PC-3 (cell line): ENCODE measurements around the gene ZNF469. TPM values are rescaled to one million over a fixed set of nuclear protein-coding genes. Genes with fewer than 3 reads are reported as not detected.

Experiments
- ATAC-seq: fragments of 200-7000 bp; cut with Tn5 transposase; 2 replicates; pipeline ENCODE4 v1.9.1; 2020; ENCODE audit warnings: mild to moderate bottlenecking, moderate library complexity
- BruUV-seq: library from RNA; stranded (reverse); fragments of 400-500 nt; replicated peaks from 2 replicates; lab custom pipeline; 2021; lab: Mats Ljungman, UMichigan
- CTCF ChIA-PET: fragments of 300-600 bp; sonication (Branson Sonifier 250); formaldehyde crosslinking; loops from one replicate; lab custom pipeline; 2022; ENCODE audit warnings: antibody characterized with exemption; lab: Charles Lee
- POLR2A ChIA-PET: fragments of 300-600 bp; sonication (Branson Sonifier 250); formaldehyde crosslinking; loops from one replicate; lab custom pipeline; 2022; ENCODE audit warnings: antibody characterized with exemption; ENCODE audit not compliant: unreplicated experiment; lab: Charles Lee
- DNase-seq: peaks from one replicate; pipeline ENCODE4 v3.0.0-alpha.2; 2015
- H2AFZ ChIP-seq: fragments of 300-600 bp; sonication (generic); 2 replicates; pipeline ENCODE4 v1.6.0; 2016; ENCODE audit warnings: antibody characterized with exemption, low read length
- H3F3A ChIP-seq: fragments of 300-600 bp; sonication (generic); one replicate; pipeline ENCODE4 v1.6.0; 2017; ENCODE audit warnings: antibody characterized with exemption, low read length, control low read depth, mild to moderate bottlenecking; ENCODE audit not compliant: unreplicated experiment
- H3K27ac ChIP-seq: fragments of 300-600 bp; sonication (generic); 2 replicates; pipeline ENCODE4 v1.5.1; 2016; ENCODE audit warnings: mild to moderate bottlenecking, low read length
- H3K27me3 ChIP-seq: fragments of 300-600 bp; sonication (generic); 2 replicates; pipeline ENCODE4 v1.6.1; 2016; ENCODE audit warnings: low read length, mixed read lengths
- H3K36me3 ChIP-seq: fragments of 300-600 bp; sonication (generic); 2 replicates; pipeline ENCODE4 v1.6.1; 2016; ENCODE audit warnings: low read depth, mixed run types, low read length, mixed read lengths
- H3K4me1 ChIP-seq: fragments of 300-600 bp; sonication (generic); 2 replicates; pipeline ENCODE4 v1.5.1; 2016; ENCODE audit warnings: low read length; ENCODE audit not compliant: insufficient read depth
- H3K4me2 ChIP-seq: fragments of 300-600 bp; sonication (generic); 2 replicates; pipeline ENCODE4 v1.6.0; 2016; ENCODE audit warnings: low read length
- H3K4me3 ChIP-seq: fragments of 300-600 bp; sonication (generic); 2 replicates; pipeline ENCODE4 v1.5.1; 2016; ENCODE audit warnings: mild to moderate bottlenecking, low read length, mixed read lengths
- H3K79me2 ChIP-seq: fragments of 300-600 bp; sonication (generic); 2 replicates; pipeline ENCODE4 v1.6.1; 2017; ENCODE audit warnings: low read length, mixed read lengths
- H3K9ac ChIP-seq: fragments of 300-600 bp; sonication (generic); 2 replicates; pipeline ENCODE4 v1.6.0; 2016; ENCODE audit warnings: mild to moderate bottlenecking, low read length
- H3K9me2 ChIP-seq: fragments of 300-600 bp; sonication (generic); replicated peaks from 2 replicates; pipeline ENCODE4 v1.6.1; 2016; ENCODE audit warnings: mixed run types, low read length, mixed read lengths
- H3K9me3 ChIP-seq: fragments of 300-600 bp; sonication (generic); 2 replicates; pipeline ENCODE4 v1.6.1; 2016; ENCODE audit warnings: low read length, mixed read lengths
- H4K20me1 ChIP-seq: fragments of 300-600 bp; sonication (generic); 2 replicates; pipeline ENCODE4 v1.6.1; 2016; ENCODE audit warnings: low read length, mixed read lengths
- EZH2 ChIP-seq: fragments of 300-600 bp; sonication (generic); IDR thresholded peaks from one replicate; pipeline ENCODE4 v1.6.1; 2017; ENCODE audit warnings: antibody characterized with exemption, mild to moderate bottlenecking, low read length; ENCODE audit not compliant: unreplicated experiment
- EZH2phosphoT487 ChIP-seq: fragments of 300-600 bp; sonication (generic); IDR thresholded peaks from 2 replicates; pipeline ENCODE4 v1.6.1; 2018; ENCODE audit warnings: mild to moderate bottlenecking, antibody characterized with exemption, low read length, borderline replicate concordance
- intact Hi-C: fragments of 100-400 bp; cut with micrococcal nuclease; formaldehyde crosslinking; loops from 2 replicates; pipeline ENCODE4 v1.9.0; 2023
- total RNA-seq: library from RNA; depleted of rRNA; stranded (reverse); fragments of >200 nt; gene quantifications from 2 replicates; pipeline ENCODE4 v1.2.3, GENCODE V29; 2014
- TF ChIP-seq, protein P1 (sequence below): fragments of 300-600 bp; sonication (generic); conservative IDR thresholded peaks from 2 replicates; pipeline ENCODE4 v1.5.1; 2017; ENCODE audit warnings: antibody characterized with exemption, low read depth, mild to moderate bottlenecking, low read length

Gene ZNF469
- total RNA-seq, 1 experiment from 2014 or later, result 3.1 TPM

DNA sequence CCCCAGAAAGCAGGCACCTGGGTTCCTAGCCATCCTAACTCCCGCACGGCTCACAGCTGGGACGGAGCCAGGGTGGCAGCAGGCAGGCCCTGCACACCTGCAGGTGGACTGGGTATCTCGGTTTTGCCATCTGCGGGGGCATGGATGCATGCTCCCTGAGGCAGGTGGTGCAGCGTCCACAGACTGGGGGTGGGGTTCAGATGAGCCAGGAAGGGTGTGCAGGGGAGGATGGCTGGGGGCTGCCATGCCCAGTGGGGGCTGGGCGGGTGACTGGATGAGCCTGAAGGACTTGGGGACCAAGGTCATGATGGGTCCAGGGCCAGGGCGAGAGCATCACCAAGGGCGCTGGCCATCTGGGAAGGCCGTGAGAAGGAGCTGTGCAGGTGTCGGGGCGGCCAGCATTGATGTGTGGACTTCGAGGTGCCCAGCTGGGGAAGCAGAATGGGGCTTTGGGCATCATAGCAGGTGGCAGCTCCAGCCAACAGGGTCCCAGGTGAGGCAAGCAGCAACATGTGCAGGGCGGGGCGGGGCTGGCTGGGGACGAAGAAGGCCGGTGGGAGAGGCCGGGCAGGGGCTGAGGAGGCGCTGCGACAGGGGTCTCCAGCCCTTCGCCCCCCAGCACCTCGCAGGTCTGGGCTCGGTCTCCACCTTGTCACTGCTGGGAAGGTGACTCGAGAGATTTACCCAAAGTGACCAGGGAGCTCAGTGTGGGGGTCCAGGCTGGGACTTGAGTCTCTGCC, 41.0 kb upstream of the ZNF469 start:
- no peaks in the 10 kb centered on the region for H3K4me1 ChIP-seq
- no peak overlapping the region for H2AFZ ChIP-seq
- no peaks in the 10 kb centered on the region for H3K9me2 ChIP-seq
- H3K9ac ChIP-seq, result no peak overlapping the region
- no peak for TF ChIP-seq EZH2phosphoT487
- TF ChIP-seq, protein P1, sequence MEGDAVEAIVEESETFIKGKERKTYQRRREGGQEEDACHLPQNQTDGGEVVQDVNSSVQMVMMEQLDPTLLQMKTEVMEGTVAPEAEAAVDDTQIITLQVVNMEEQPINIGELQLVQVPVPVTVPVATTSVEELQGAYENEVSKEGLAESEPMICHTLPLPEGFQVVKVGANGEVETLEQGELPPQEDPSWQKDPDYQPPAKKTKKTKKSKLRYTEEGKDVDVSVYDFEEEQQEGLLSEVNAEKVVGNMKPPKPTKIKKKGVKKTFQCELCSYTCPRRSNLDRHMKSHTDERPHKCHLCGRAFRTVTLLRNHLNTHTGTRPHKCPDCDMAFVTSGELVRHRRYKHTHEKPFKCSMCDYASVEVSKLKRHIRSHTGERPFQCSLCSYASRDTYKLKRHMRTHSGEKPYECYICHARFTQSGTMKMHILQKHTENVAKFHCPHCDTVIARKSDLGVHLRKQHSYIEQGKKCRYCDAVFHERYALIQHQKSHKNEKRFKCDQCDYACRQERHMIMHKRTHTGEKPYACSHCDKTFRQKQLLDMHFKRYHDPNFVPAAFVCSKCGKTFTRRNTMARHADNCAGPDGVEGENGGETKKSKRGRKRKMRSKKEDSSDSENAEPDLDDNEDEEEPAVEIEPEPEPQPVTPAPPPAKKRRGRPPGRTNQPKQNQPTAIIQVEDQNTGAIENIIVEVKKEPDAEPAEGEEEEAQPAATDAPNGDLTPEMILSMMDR, result no peak
- TF ChIP-seq EZH2, result no peak
- ATAC-seq, result no peak
- intact Hi-C loops, result no loop called here
- ChIA-PET POLR2A (no interaction called here), CTCF (no interaction called here)
- no peaks in the 10 kb centered on the region for H3K79me2 ChIP-seq
- no TSS peak for BruUV-seq
- no peaks in the 10 kb centered on the region for H3F3A ChIP-seq
- DNase-seq, result no peak
- H3K9me3 ChIP-seq, result no peaks in the 10 kb centered on the region
- H3K27ac ChIP-seq, result no peak overlapping the region
- no peak overlapping the region for H3K4me2 ChIP-seq
- H3K27me3 ChIP-seq, result no peaks in the 10 kb centered on the region
- H3K4me3 ChIP-seq, result no peak overlapping the region
- no peaks in the 10 kb centered on the region for H3K36me3 ChIP-seq
- H4K20me1 ChIP-seq, result no peaks in the 10 kb centered on the region

DNA sequence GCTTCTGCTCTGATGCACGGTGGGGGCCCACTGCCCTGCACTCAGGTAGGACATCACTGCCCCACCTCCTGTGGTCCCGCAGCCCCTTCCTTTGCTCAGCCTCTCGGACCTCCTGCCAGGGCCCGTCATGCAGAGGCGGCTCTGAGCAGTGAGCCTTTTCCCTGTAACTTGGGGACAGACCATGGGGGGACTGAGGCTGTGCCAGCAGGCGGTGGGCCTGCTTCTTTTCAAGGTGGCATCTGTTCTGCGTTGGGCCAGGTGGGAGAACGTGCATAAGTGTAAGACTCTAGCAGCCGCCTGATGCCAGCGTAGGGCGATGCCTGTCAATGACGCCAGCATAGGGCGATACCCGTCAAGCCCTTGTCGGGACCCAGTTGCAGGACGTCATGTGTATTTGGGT, 40.3 kb upstream of the ZNF469 start:
- CTCF ChIA-PET, result no interaction called here
- Histone ChIP-seq H3K4me2 (no peak overlapping the region), H2AFZ (no peak overlapping the region), H3K36me3 (no peaks in the 10 kb centered on the region), H3K9me3 (no peaks in the 10 kb centered on the region), H3K27me3 (no peaks in the 10 kb centered on the region), H3K4me3 (no peak overlapping the region), H3F3A (no peaks in the 10 kb centered on the region), H3K9ac (no peak overlapping the region), H3K79me2 (no peaks in the 10 kb centered on the region), H3K27ac (no peak overlapping the region), H3K4me1 (no peaks in the 10 kb centered on the region), H4K20me1 (no peaks in the 10 kb centered on the region), H3K9me2 (no peaks in the 10 kb centered on the region)
- no TSS peak for BruUV-seq
- ATAC-seq, result no peak
- DNase-seq, result no peak
- intact Hi-C loops, result no loop called here
- POLR2A ChIA-PET, result no interaction called here
- TF ChIP-seq EZH2 (no peak), EZH2phosphoT487 (no peak)
- TF ChIP-seq, protein P1, result no peak

DNA sequence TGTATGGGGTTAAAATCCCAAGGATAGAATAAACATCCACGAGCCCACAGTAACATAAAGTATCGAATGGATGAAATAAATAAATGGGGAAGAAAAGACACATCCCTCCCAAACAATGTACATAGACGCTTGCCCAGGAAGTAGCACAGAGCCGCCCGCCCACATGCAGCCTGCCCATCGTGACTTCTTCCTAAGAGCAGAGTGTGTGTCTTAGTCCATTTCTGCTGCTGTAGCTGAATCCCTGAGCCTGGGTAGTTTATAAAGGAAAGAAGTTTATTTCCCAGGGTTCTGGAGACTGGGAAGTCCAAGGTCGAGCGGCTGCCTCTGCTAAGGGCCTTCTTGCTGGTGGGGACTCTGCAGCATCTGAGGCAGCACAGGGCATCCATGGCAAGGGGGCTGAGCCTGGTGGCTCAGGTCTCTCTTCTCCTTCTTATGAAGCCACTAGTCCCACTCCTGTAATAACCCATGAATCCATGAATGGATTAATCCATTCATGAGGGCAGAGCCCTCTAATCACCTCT, 39.4 kb upstream of the ZNF469 start:
- ChIA-PET POLR2A (no interaction called here), CTCF (no interaction called here)
- no peaks in the 10 kb centered on the region for H3K9me2 ChIP-seq
- H3K4me1 ChIP-seq, result no peaks in the 10 kb centered on the region
- H3K27me3 ChIP-seq, result no peaks in the 10 kb centered on the region
- no peaks in the 10 kb centered on the region for H3K9me3 ChIP-seq
- DNase-seq, result no peak
- H3K4me2 ChIP-seq, result no peak overlapping the region
- H2AFZ ChIP-seq, result no peak overlapping the region
- no peak for ATAC-seq
- intact Hi-C loops, result no loop called here
- H4K20me1 ChIP-seq, result no peaks in the 10 kb centered on the region
- H3F3A ChIP-seq, result no peaks in the 10 kb centered on the region
- BruUV-seq, result no TSS peak
- no peak overlapping the region for H3K9ac ChIP-seq
- H3K27ac ChIP-seq, result no peak overlapping the region
- H3K36me3 ChIP-seq, result no peaks in the 10 kb centered on the region
- no peaks in the 10 kb centered on the region for H3K79me2 ChIP-seq
- TF ChIP-seq, protein P1, result no peak
- no peak for TF ChIP-seq EZH2phosphoT487
- TF ChIP-seq EZH2, result no peak
- no peak overlapping the region for H3K4me3 ChIP-seq
